Astrocyte (in vitro differentiated cells and primary cell): Measurements from ENCODE around the gene SRGAP1.
"Not testable (repeated sequence)": the region's sequence is repeated elsewhere in the genome, so short reads cannot be mapped to it uniquely, and the experiment has no call there.

Source experiments
- EZH2 ChIP-seq: IDR thresholded peaks from 2 replicates; pipeline ENCODE4 v1.6.1; 2012; ENCODE audit warnings: mild to moderate bottlenecking, low read length, inconsistent platforms; ENCODE audit not compliant: insufficient read depth
- TF ChIP-seq, protein P1 (sequence below): IDR thresholded peaks from 2 replicates; pipeline ENCODE4 v1.5.1; 2011; ENCODE audit warnings: low read depth, mild to moderate bottlenecking, inconsistent platforms, low read length, moderate library complexity; ENCODE audit not compliant: insufficient read depth

DNA sequence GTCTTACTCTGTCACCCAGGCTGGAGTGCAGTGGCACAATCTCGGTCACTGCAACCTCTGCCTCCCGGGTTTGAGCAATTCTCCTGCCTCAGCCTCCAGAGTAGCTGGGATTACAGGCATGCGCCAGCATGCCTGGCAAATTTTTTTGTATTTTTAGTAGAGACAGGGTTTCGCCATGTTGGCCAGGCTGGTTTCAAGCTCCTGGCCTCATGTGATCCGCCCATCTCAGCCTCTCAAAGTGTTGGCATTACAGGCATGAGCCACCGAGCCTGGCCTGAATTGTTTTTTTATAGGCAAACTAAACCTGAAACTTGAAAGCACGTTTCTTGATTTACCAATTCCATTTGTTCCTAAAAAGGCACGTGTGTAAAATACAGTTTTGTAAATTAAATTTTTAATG lies 173.6 kb downstream of the SRGAP1 start:
- TF ChIP-seq, protein P1, sequence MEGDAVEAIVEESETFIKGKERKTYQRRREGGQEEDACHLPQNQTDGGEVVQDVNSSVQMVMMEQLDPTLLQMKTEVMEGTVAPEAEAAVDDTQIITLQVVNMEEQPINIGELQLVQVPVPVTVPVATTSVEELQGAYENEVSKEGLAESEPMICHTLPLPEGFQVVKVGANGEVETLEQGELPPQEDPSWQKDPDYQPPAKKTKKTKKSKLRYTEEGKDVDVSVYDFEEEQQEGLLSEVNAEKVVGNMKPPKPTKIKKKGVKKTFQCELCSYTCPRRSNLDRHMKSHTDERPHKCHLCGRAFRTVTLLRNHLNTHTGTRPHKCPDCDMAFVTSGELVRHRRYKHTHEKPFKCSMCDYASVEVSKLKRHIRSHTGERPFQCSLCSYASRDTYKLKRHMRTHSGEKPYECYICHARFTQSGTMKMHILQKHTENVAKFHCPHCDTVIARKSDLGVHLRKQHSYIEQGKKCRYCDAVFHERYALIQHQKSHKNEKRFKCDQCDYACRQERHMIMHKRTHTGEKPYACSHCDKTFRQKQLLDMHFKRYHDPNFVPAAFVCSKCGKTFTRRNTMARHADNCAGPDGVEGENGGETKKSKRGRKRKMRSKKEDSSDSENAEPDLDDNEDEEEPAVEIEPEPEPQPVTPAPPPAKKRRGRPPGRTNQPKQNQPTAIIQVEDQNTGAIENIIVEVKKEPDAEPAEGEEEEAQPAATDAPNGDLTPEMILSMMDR = not testable (repeated sequence)
- TF ChIP-seq EZH2 = not testable (repeated sequence)
